ENCODE data around the gene GDF15. TPM values are rescaled to one million over a fixed set of nuclear protein-coding genes. Genes with fewer than 3 reads are reported as not detected.

Gene GDF15
- total and polyA plus RNA-seq, 2 experiments from 2014 or later, result 12.6 to 19.8 TPM

- no peaks in the 10 kb centered on the region for H3K36me3 Mint-ChIP-seq (ENCODE audit: low read depth)
- Histone ChIP-seq H3K79me2 (replicated peaks; ENCODE audit: insufficient read depth) (no peaks in the 10 kb centered on the region), H3K4me1 (ENCODE audit: insufficient read depth) (peaks cover 7% of the 10 kb centered on the region; the same call in 1 of the 2 replicates), H3K4me2 (no peak overlapping the region), H2AFZ (no peak overlapping the region), H4K20me1 (replicated peaks; ENCODE audit: insufficient read depth) (peaks cover 6% of the 10 kb centered on the region; the same call in 1 of the 2 replicates), H3K27ac (ENCODE audit: low read depth) (no peak overlapping the region), H3K36me3 (ENCODE audit: insufficient read depth) (no peaks in the 10 kb centered on the region), H3K9me2 (ENCODE audit: insufficient read depth) (no peaks in the 10 kb centered on the region), H3K4me3 (no peak overlapping the region), H3K27me3 (ENCODE audit: insufficient read depth) (peaks cover 39% of the 10 kb centered on the region), H3F3A (replicated peaks; ENCODE audit: low read depth) (peaks cover 14% of the 10 kb centered on the region)
- H3K27me3 Mint-ChIP-seq (ENCODE audit: insufficient read depth, low read depth, poor library complexity), result peaks cover 41% of the 10 kb centered on the region
- H3K4me3 Mint-ChIP-seq, result no peak overlapping the region; the same call in 2 of the 3 replicates
- peaks cover 36% of the 10 kb centered on the region for H3K4me1 Mint-ChIP-seq
- DNase-seq (ENCODE audit: low spot score), result no peak
- TF ChIP-seq, protein P1, sequence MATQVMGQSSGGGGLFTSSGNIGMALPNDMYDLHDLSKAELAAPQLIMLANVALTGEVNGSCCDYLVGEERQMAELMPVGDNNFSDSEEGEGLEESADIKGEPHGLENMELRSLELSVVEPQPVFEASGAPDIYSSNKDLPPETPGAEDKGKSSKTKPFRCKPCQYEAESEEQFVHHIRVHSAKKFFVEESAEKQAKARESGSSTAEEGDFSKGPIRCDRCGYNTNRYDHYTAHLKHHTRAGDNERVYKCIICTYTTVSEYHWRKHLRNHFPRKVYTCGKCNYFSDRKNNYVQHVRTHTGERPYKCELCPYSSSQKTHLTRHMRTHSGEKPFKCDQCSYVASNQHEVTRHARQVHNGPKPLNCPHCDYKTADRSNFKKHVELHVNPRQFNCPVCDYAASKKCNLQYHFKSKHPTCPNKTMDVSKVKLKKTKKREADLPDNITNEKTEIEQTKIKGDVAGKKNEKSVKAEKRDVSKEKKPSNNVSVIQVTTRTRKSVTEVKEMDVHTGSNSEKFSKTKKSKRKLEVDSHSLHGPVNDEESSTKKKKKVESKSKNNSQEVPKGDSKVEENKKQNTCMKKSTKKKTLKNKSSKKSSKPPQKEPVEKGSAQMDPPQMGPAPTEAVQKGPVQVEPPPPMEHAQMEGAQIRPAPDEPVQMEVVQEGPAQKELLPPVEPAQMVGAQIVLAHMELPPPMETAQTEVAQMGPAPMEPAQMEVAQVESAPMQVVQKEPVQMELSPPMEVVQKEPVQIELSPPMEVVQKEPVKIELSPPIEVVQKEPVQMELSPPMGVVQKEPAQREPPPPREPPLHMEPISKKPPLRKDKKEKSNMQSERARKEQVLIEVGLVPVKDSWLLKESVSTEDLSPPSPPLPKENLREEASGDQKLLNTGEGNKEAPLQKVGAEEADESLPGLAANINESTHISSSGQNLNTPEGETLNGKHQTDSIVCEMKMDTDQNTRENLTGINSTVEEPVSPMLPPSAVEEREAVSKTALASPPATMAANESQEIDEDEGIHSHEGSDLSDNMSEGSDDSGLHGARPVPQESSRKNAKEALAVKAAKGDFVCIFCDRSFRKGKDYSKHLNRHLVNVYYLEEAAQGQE (IDR thresholded peaks at IDR 0.05; ENCODE audit: unreplicated experiment), result no peak
- TF ChIP-seq CREB1 (CRISPR knock-in tag; IDR thresholded peaks at IDR 0.05; ENCODE audit: low read depth) (no peak), EZH2phosphoT487 (IDR thresholded peaks at IDR 0.05; ENCODE audit: unreplicated experiment) (no peak), ZNF331 (CRISPR knock-in tag; IDR thresholded peaks at IDR 0.05; ENCODE audit: low read depth) (no peak), STAT1 (IDR thresholded peaks at IDR 0.05; ENCODE audit: unreplicated experiment) (no peak), EZH2 (IDR thresholded peaks at IDR 0.05; ENCODE audit: low read depth, unreplicated experiment) (no peak), NANOG (IDR thresholded peaks at IDR 0.05; ENCODE audit: borderline replicate concordance) (no peak), JUNB (IDR thresholded peaks at IDR 0.05; ENCODE audit: unreplicated experiment) (no peak), CTCF (conservative IDR thresholded peaks at IDR 0.05; ENCODE audit: low read depth in 2 of 2) (no peak), POLR2AphosphoS5 (IDR thresholded peaks at IDR 0.05; ENCODE audit: low read depth) (no peak), ETS1 (IDR thresholded peaks at IDR 0.05) (no peak), ZNF114 (CRISPR knock-in tag; IDR thresholded peaks at IDR 0.05) (no peak), ZNF462 (CRISPR knock-in tag; IDR thresholded peaks at IDR 0.05) (no peak)
- no peak for ATAC-seq
- H3K9me3 Mint-ChIP-seq, result no peaks in the 10 kb centered on the region
- no peak overlapping the region for H3K27ac Mint-ChIP-seq
Observed at GRCh38 chr19:18421371-18421959, 35.5 kb downstream of the GDF15 start.

Measured in GM23338 (cell line).